Camera-type eye (tissue), 1 donor: Measurements from ENCODE around the gene CTAG1A. TPM values are rescaled to one million over a fixed set of nuclear protein-coding genes. Genes with fewer than 3 reads are reported as not detected.

Experiments used
- total RNA-seq: library from RNA; depleted of rRNA; stranded (reverse); fragments of >200 nt; gene quantifications from one replicate; pipeline ENCODE4 v1.2.3, GENCODE V29; 2014

Gene CTAG1A
- not detected for total RNA-seq

GRCh38 chrX:154584585-154585183 lies at the start of gene CTAG1A:
TSS of gene CTAG1A (plus strand) at chrX:154585133. CDS start at chrX:154585207, 74 bp downstream.

GRCh38 chrX:154546354-154547244 lies 38.3 kb upstream of the CTAG1A start, which contains the start of gene G6PD:
TSS of gene G6PD (minus strand) at chrX:154546846. CDS start at chrX:154546155, 691 bp downstream.

GRCh38 chrX:154547245-154548027 lies 37.5 kb upstream of the CTAG1A start, which contains the start of gene IKBKG:
TSS of gene IKBKG (plus strand) at chrX:154547620. CDS start at chrX:154552003, 4,383 bp downstream.

GRCh38 chrX:154619182-154619581 lies 34.2 kb downstream of the CTAG1A start, which contains the start of gene CTAG1B:
TSS of gene CTAG1B (minus strand) at chrX:154619282. CDS start at chrX:154619218, 64 bp downstream.

Other genes starting within 250 kb of the CTAG1A start
- gene FLNA, start 210.5 kb upstream of the CTAG1A start, total RNA-seq = 469 TPM
- 23.0 TPM for gene EMD, start 205.8 kb upstream of the CTAG1A start, total RNA-seq
- gene RPL10, start 186.8 kb upstream of the CTAG1A start, total RNA-seq = 5,669 TPM
- gene DNASE1L1, start 175.9 kb upstream of the CTAG1A start, total RNA-seq = 17.3 TPM
- 26.3 TPM for gene TAFAZZIN, start 173.6 kb upstream of the CTAG1A start, total RNA-seq
- 94.4 TPM for gene ATP6AP1, start 156.5 kb upstream of the CTAG1A start, total RNA-seq
- gene GDI1, start 148.0 kb upstream of the CTAG1A start, total RNA-seq = 190 TPM
- gene FAM50A, start 141.0 kb upstream of the CTAG1A start, total RNA-seq = 37.8 TPM
- 31.2 TPM for gene PLXNA3, start 126.9 kb upstream of the CTAG1A start, total RNA-seq
- gene LAGE3, start 105.9 kb upstream of the CTAG1A start, total RNA-seq = 20.0 TPM
- gene UBL4A, start 98.5 kb upstream of the CTAG1A start, total RNA-seq = 30.8 TPM
- 14.2 TPM for gene SLC10A3, start 94.5 kb upstream of the CTAG1A start, total RNA-seq
- gene FAM3A, start 68.9 kb upstream of the CTAG1A start, total RNA-seq = 24.8 TPM
- 33.1 TPM for gene G6PD, start 38.3 kb upstream of the CTAG1A start, total RNA-seq
- gene IKBKG, start 37.5 kb upstream of the CTAG1A start, total RNA-seq = 13.2 TPM
- not detected for gene CTAG1B, start 34.1 kb downstream of the CTAG1A start, total RNA-seq
- gene CTAG2, start 68.4 kb downstream of the CTAG1A start, total RNA-seq = not detected
- 4.3 TPM for gene GAB3, start 165.9 kb downstream of the CTAG1A start, total RNA-seq
- gene DKC1, start 177.7 kb downstream of the CTAG1A start, total RNA-seq = 41.2 TPM
- 22.2 TPM for gene MPP1, start 220.4 kb downstream of the CTAG1A start, total RNA-seq
- gene SMIM9, start 249.5 kb downstream of the CTAG1A start, total RNA-seq = not detected